HG02973 (cell line): ENCODE results near the gene FGF22.
"Not testable (repeated sequence)": the region's sequence is repeated elsewhere in the genome, so short reads cannot be mapped to it uniquely, and the experiment has no call there.

Experiments used
- ATAC-seq: cut with Tn5 transposase; IDR thresholded peaks from one replicate; pipeline ENCODE4 v1.9.1; 2021; ENCODE audit warnings: moderate library complexity; ENCODE audit not compliant: unreplicated experiment

FGF22 gene

GRCh38 chr19:621819-622218 is 17.9 kb upstream of the FGF22 start:
- ATAC-seq: no peak

GRCh38 chr19:622666-623065 is 17.0 kb upstream of the FGF22 start:
- ATAC-seq: no peak

GRCh38 chr19:623175-623916 is 16.3 kb upstream of the FGF22 start:
- ATAC-seq: no peak

GRCh38 chr19:623974-624373 is 15.7 kb upstream of the FGF22 start:
- no peak for ATAC-seq

GRCh38 chr19:624433-625109 is 15.1 kb upstream of the FGF22 start:
- ATAC-seq: no peak

GRCh38 chr19:625257-625656 is 14.4 kb upstream of the FGF22 start:
- no peak for ATAC-seq

- not testable (repeated sequence) for ATAC-seq
These were observed 13.1 kb upstream of the FGF22 start for GRCh38 chr19:626566-626965.

GRCh38 chr19:628168-628567 is 11.5 kb upstream of the FGF22 start:
- ATAC-seq: no peak

- ATAC-seq: not testable (repeated sequence)
These were observed 10.2 kb upstream of the FGF22 start for GRCh38 chr19:629515-629914.

- no peak for ATAC-seq
These were observed 9.5 kb upstream of the FGF22 start for GRCh38 chr19:629961-630714.

GRCh38 chr19:632579-633067 is 7.1 kb upstream of the FGF22 start:
- peak; percentile 18 for ATAC-seq

- ATAC-seq: peak; percentile 71
These were observed 6.5 kb upstream of the FGF22 start, which contains the start of gene POLRMT for GRCh38 chr19:633068-633785. TSS of gene POLRMT (minus strand) at chr19:633537. CDS start at chr19:633512, 25 bp downstream.

- no peak for ATAC-seq
These were observed 5.7 kb upstream of the FGF22 start for GRCh38 chr19:633786-634639.

GRCh38 chr19:634975-635652 is 4.6 kb upstream of the FGF22 start:
- no peak for ATAC-seq

GRCh38 chr19:638906-639252 is 800 bp upstream of the FGF22 start:
- ATAC-seq: no peak

GRCh38 chr19:640161-640558 is 481 bp downstream of the FGF22 start:
- no peak for ATAC-seq

GRCh38 chr19:640606-641189 is 1.0 kb downstream of the FGF22 start:
- no peak for ATAC-seq

GRCh38 chr19:641702-642101 is 2.0 kb downstream of the FGF22 start:
- ATAC-seq: no peak
